Thymus (tissue), 11 donors: ENCODE data around the gene DMD. TPM values are rescaled to one million over a fixed set of nuclear protein-coding genes. Genes with fewer than 3 reads are reported as not detected.

Experiments used
- DNase-seq, 9 donors: peaks; one replicate each; pipeline ENCODE4 v3.0.0-alpha.2; 2013; ENCODE audit warnings: low spot score in 9 of 9, low read depth in 6 of 9, missing footprints in 1 of 9
- H3K27ac ChIP-seq, 2 donors: one replicate each; pipeline ENCODE4 v1.5.1; 2013; ENCODE audit warnings: control low read depth in 1 of 2, low read depth in 1 of 2, low read length in 1 of 2, mild to moderate bottlenecking in 1 of 2, moderate library complexity in 1 of 2
- H3K27me3 ChIP-seq, 2 donors: one replicate each; pipeline ENCODE4 v1.5.1; 2013; ENCODE audit warnings: low read length in 1 of 2; ENCODE audit not compliant: control insufficient read depth in 2 of 2, insufficient read depth in 1 of 2
- H3K36me3 ChIP-seq, 2 donors: one replicate each; pipeline ENCODE4 v1.5.1; 2013; ENCODE audit warnings: low read length in 1 of 2, mild to moderate bottlenecking in 1 of 2, moderate library complexity in 1 of 2; ENCODE audit not compliant: control insufficient read depth in 2 of 2, insufficient read depth in 2 of 2
- H3K4me1 ChIP-seq, 2 donors: one replicate each; pipeline ENCODE4 v1.5.1; 2013; ENCODE audit warnings: low read length in 2 of 2; ENCODE audit not compliant: control insufficient read depth in 2 of 2, insufficient read depth in 2 of 2
- H3K4me3 ChIP-seq, 2 donors: one replicate each; pipeline ENCODE4 v1.5.1; 2013; ENCODE audit warnings: low read length in 2 of 2, control low read depth in 1 of 2, mild to moderate bottlenecking in 1 of 2
- H3K9me3 ChIP-seq, 2 donors: one replicate each; pipeline ENCODE4 v1.5.1; 2013; ENCODE audit warnings: low read length in 1 of 2, mild to moderate bottlenecking in 1 of 2; ENCODE audit not compliant: control insufficient read depth in 2 of 2, insufficient read depth in 1 of 2
- WGBS: extraction: QIAGEN DNeasy Blood & Tissue Kit; methylation state at CpG from one replicate; pipeline ENCODE4 v1.1.7; 2013; 5-methylcytosine and 5-hydroxymethylcytosine counted together
- polyA plus RNA-seq: library from polyadenylated mRNA; stranded (reverse); fragments of 200-250 nt; gene quantifications from one replicate; pipeline ENCODE4 v1.2.3, GENCODE V29; 2013
- total RNA-seq: library from RNA; stranded (reverse); fragments of 120-200 nt; gene quantifications from one replicate; pipeline ENCODE4 v1.2.4, GENCODE V29; 2013
- donor health status: healthy.

The DMD gene
- total and polyA plus RNA-seq, 2 donors: 4.7 to 5.7 TPM

- H3K9me3 ChIP-seq: no peaks in the 10 kb centered on the region
- H3K4me1 ChIP-seq: no peaks in the 10 kb centered on the region
- no peaks in the 10 kb centered on the region for H3K27me3 ChIP-seq
- no peak overlapping the region for H3K27ac ChIP-seq
- DNase-seq: no peak
- no peaks in the 10 kb centered on the region for H3K36me3 ChIP-seq
- 96% methylated on average over 9 of the region's 9 CpGs for WGBS
- H3K4me3 ChIP-seq: no peak overlapping the region
Observed at GRCh38 chrX:31255310-31256033, 1955.9 kb downstream of the DMD start.

- Histone ChIP-seq H3K36me3 (no peaks in the 10 kb centered on the region), H3K9me3 (no peaks in the 10 kb centered on the region), H3K4me3 (no peak overlapping the region), H3K27ac (no peak overlapping the region), H3K27me3 (no peaks in the 10 kb centered on the region), H3K4me1 (no peaks in the 10 kb centered on the region)
- DNase-seq: no peak
- 97% methylated on average over 3 of the region's 3 CpGs for WGBS
Observed at GRCh38 chrX:31252133-31252532, 1959.2 kb downstream of the DMD start.

GRCh38 chrX:31251336-31251735, 1960.0 kb downstream of the DMD start:
- Histone ChIP-seq H3K36me3 (no peaks in the 10 kb centered on the region), H3K4me1 (no peaks in the 10 kb centered on the region), H3K9me3 (no peaks in the 10 kb centered on the region), H3K27me3 (no peaks in the 10 kb centered on the region), H3K27ac (no peak overlapping the region), H3K4me3 (no peak overlapping the region)
- DNase-seq: no peak
- WGBS: 99% methylated on average over 4 of the region's 4 CpGs

- Histone ChIP-seq H3K4me1 (no peaks in the 10 kb centered on the region), H3K9me3 (no peaks in the 10 kb centered on the region), H3K36me3 (no peaks in the 10 kb centered on the region), H3K4me3 (no peak overlapping the region), H3K27me3 (no peaks in the 10 kb centered on the region), H3K27ac (no peak overlapping the region)
- DNase-seq: no peak
- 98% methylated on average over 4 of the region's 4 CpGs for WGBS
Observed at GRCh38 chrX:31245714-31246113, 1965.6 kb downstream of the DMD start.

GRCh38 chrX:31243804-31244203, 1967.5 kb downstream of the DMD start:
- Histone ChIP-seq H3K36me3 (no peaks in the 10 kb centered on the region), H3K9me3 (no peaks in the 10 kb centered on the region), H3K4me3 (no peak overlapping the region), H3K27ac (no peak overlapping the region), H3K4me1 (no peaks in the 10 kb centered on the region), H3K27me3 (no peaks in the 10 kb centered on the region)
- DNase-seq: no peak
- WGBS: 98% methylated on average over 3 of the region's 3 CpGs

- Histone ChIP-seq H3K36me3 (no peaks in the 10 kb centered on the region), H3K4me1 (no peaks in the 10 kb centered on the region), H3K9me3 (no peaks in the 10 kb centered on the region), H3K27me3 (no peaks in the 10 kb centered on the region), H3K27ac (no peak overlapping the region), H3K4me3 (no peak overlapping the region)
- DNase-seq: no peak
- WGBS: 37% methylated on average over 3 of the region's 3 CpGs
Observed at GRCh38 chrX:31240982-31241381, 1970.4 kb downstream of the DMD start.

GRCh38 chrX:31237189-31237588, 1974.2 kb downstream of the DMD start:
- H3K36me3 ChIP-seq: no peaks in the 10 kb centered on the region
- H3K27me3 ChIP-seq: no peaks in the 10 kb centered on the region
- no peak overlapping the region for H3K27ac ChIP-seq
- H3K4me1 ChIP-seq: no peaks in the 10 kb centered on the region
- no peak overlapping the region for H3K4me3 ChIP-seq
- DNase-seq: no peak
- no peaks in the 10 kb centered on the region for H3K9me3 ChIP-seq
- WGBS: 98% methylated on average over 1 of the region's 1 CpG

GRCh38 chrX:31236231-31236630, 1975.1 kb downstream of the DMD start:
- Histone ChIP-seq H3K9me3 (no peaks in the 10 kb centered on the region), H3K27me3 (no peaks in the 10 kb centered on the region), H3K4me3 (no peak overlapping the region), H3K4me1 (no peaks in the 10 kb centered on the region), H3K36me3 (no peaks in the 10 kb centered on the region), H3K27ac (no peak overlapping the region)
- DNase-seq: no peak
- 91% methylated on average over 6 of the region's 6 CpGs for WGBS

GRCh38 chrX:31233941-31234496, 1977.3 kb downstream of the DMD start:
- no peak overlapping the region for H3K27ac ChIP-seq
- H3K36me3 ChIP-seq: no peaks in the 10 kb centered on the region
- WGBS: 88% methylated on average over 4 of the region's 4 CpGs
- peak in 1 of 9 donors; percentile 7 for DNase-seq
- H3K27me3 ChIP-seq: no peaks in the 10 kb centered on the region
- H3K4me3 ChIP-seq: no peak overlapping the region
- no peaks in the 10 kb centered on the region for H3K4me1 ChIP-seq
- H3K9me3 ChIP-seq: no peaks in the 10 kb centered on the region
